Nephron progenitor cell (in vitro differentiated cells): ENCODE measurements around the gene PERCC1.

ENCODE experiments used
- DNase-seq: peaks from one replicate; pipeline ENCODE4 v3.0.0; 2021
- H3K27ac Mint-ChIP-seq: 2 replicates; pipeline ENCODE4 v1.8.0; 2021; ENCODE audit warnings: mild to moderate bottlenecking, moderate library complexity, mixed read lengths
- H3K27me3 Mint-ChIP-seq: 2 replicates; pipeline ENCODE4 v1.8.0; 2021; ENCODE audit warnings: mild to moderate bottlenecking, low read depth, mixed read lengths; ENCODE audit not compliant: poor library complexity
- H3K36me3 Mint-ChIP-seq: 2 replicates; pipeline ENCODE4 v1.8.0; 2021; ENCODE audit warnings: low read depth, mixed read lengths
- H3K4me1 Mint-ChIP-seq: 2 replicates; pipeline ENCODE4 v1.8.0; 2021; ENCODE audit warnings: mixed read lengths
- H3K4me3 Mint-ChIP-seq: 2 replicates; pipeline ENCODE4 v1.8.0; 2021; ENCODE audit warnings: mild to moderate bottlenecking, moderate library complexity, mixed read lengths
- H3K9me3 Mint-ChIP-seq: 2 replicates; pipeline ENCODE4 v1.8.0; 2021; ENCODE audit warnings: mild to moderate bottlenecking, moderate library complexity, mixed read lengths
- CTCF ChIP-seq: fragments of 200-600 bp; sonication (generic); IDR thresholded peaks from 2 replicates; pipeline ENCODE4 v1.5.0; 2021; ENCODE audit warnings: antibody characterized with exemption

The PERCC1 gene

DNA sequence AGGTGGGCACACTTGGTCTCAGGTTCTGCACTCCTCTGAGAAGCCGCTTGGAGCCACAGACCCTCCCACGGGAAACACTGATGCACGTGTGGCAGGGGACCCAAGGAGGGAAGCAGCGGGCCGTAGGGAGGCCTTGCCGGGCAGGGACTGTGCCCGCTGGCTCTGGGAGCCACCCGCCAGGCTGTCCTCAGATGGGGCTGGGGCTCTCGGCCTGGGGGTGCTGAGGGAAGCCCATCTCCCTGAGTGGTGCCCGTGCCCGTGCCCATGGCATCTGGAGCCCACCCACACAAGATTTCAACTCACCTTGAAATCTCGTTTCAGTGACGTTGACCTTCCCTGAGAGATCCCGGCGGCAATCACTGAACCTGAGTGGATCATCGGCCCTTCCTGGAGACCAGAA, 26.1 kb downstream of the PERCC1 start:
- Mint-ChIP-seq H3K4me3 (no peak overlapping the region), H3K4me1 (no peaks in the 10 kb centered on the region), H3K27ac (no peak overlapping the region), H3K36me3 (no peaks in the 10 kb centered on the region), H3K27me3 (no peaks in the 10 kb centered on the region), H3K9me3 (no peaks in the 10 kb centered on the region)
- no peak for TF ChIP-seq CTCF
- no peak for DNase-seq

DNA sequence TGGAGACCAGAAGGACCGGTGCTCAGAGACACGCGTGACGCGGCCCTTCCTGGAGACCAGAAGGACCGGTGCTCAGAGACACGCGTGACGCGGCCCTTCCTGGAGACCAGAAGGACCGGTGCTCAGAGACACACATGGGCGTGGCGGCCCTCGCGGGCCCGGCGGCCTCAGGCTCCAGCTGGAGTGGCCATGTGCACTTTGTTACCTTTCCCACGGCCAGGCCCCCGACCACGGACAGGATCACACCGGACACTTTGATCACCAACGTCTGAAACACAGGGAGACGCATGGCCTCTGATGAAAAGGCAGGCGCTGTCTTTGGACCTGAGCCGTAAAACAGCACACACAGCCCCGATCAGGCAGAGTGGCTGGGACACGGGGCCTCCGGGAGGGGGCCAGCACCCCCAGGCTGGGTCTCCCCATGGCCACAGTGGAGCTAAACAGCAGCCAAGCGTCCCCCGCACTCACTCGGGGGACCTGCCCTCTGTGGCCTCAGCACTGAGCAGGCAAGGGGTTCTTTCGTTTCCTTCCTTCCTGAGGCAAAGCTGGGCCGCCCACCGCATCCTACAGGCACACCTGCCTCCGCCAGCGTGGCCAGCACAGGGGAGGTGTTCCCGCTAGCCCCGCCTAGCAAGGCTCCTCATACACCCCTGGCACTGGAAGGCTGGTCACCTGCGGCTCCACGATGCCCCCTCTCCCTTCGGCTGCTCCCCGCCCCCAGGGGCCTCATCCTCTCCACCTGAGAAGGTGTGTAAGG, 26.8 kb downstream of the PERCC1 start:
- Mint-ChIP-seq H3K27me3 (no peaks in the 10 kb centered on the region), H3K4me3 (no peak overlapping the region), H3K9me3 (no peaks in the 10 kb centered on the region), H3K36me3 (peaks cover 2% of the 10 kb centered on the region), H3K4me1 (no peaks in the 10 kb centered on the region), H3K27ac (peak overlapping the region; percentile 59)
- no peak for DNase-seq
- no peak for TF ChIP-seq CTCF

GRCh38 chr16:1458336-1458976, 27.6 kb downstream of the PERCC1 start:
- H3K27ac Mint-ChIP-seq: peak overlapping the region; percentile 59
- no peaks in the 10 kb centered on the region for H3K27me3 Mint-ChIP-seq
- no peak overlapping the region for H3K4me3 Mint-ChIP-seq
- no peak for TF ChIP-seq CTCF
- H3K9me3 Mint-ChIP-seq: no peaks in the 10 kb centered on the region
- no peaks in the 10 kb centered on the region for H3K4me1 Mint-ChIP-seq
- H3K36me3 Mint-ChIP-seq: peaks cover 8% of the 10 kb centered on the region
- no peak for DNase-seq

- Mint-ChIP-seq H3K27ac (no peak overlapping the region), H3K9me3 (no peaks in the 10 kb centered on the region), H3K36me3 (peaks cover 8% of the 10 kb centered on the region), H3K27me3 (no peaks in the 10 kb centered on the region), H3K4me3 (no peak overlapping the region), H3K4me1 (no peaks in the 10 kb centered on the region)
- no peak for DNase-seq
- TF ChIP-seq CTCF: no peak
These were observed 28.1 kb downstream of the PERCC1 start for GRCh38 chr16:1458977-1459341.

GRCh38 chr16:1459967-1460366, 29.1 kb downstream of the PERCC1 start:
- H3K4me1 Mint-ChIP-seq: no peaks in the 10 kb centered on the region

More at GRCh38 chr16:1459967-1460366, 29.1 kb downstream of the PERCC1 start:
- no peak for DNase-seq
- no peak for TF ChIP-seq CTCF
- Mint-ChIP-seq H3K27me3 (no peaks in the 10 kb centered on the region), H3K27ac (no peak overlapping the region), H3K4me3 (no peak overlapping the region), H3K9me3 (no peaks in the 10 kb centered on the region), H3K36me3 (peaks cover 8% of the 10 kb centered on the region)
